ENCODE data around the gene LRCH3. TPM values are rescaled to one million over a fixed set of nuclear protein-coding genes. Genes with fewer than 3 reads are reported as not detected.

Gene LRCH3
- total RNA-seq, 6 experiments from 2014 or later, result 39.4 to 44.7 (median 41.0) TPM

- Mint-ChIP-seq H3K4me1 (ENCODE audit: low read depth) (no peaks in the 10 kb centered on the region), H3K36me3 (ENCODE audit: low read depth) (no peaks in the 10 kb centered on the region), H3K27me3 (ENCODE audit: insufficient read depth) (no peaks in the 10 kb centered on the region), H3K9me3 (no peaks in the 10 kb centered on the region), H3K27ac (no peak overlapping the region), H3K4me3 (no peak overlapping the region)
- no peak for DNase-seq
- no peak for TF ChIP-seq CTCF (IDR thresholded peaks at IDR 0.05)
Measured at GRCh38 chr3:197936819-197937384, 145.8 kb downstream of the LRCH3 start.

Other genes with a start within 250 kb of the LRCH3 start
- 1 to 10 TPM in 5 of 6 experiments, under 1 TPM in 1; 0.87 to 1.5 (median 1.2) TPM for gene BDH1, start 235.3 kb upstream of the LRCH3 start, total RNA-seq (2021; fragmentation: NEBNext Ultra II Directional; extraction: Animal tissue kit (Norgen Biotek cat#: 25700))
- gene RUBCN, start 54.4 kb upstream of the LRCH3 start, total RNA-seq (2021; fragmentation: NEBNext Ultra II Directional; extraction: Animal tissue kit (Norgen Biotek cat#: 25700)), result 10 to 100 TPM; 27.0 to 30.4 (median 29.4) TPM
- 10 to 100 TPM; 53.3 to 71.7 (median 60.9) TPM for gene FYTTD1, start 41.4 kb upstream of the LRCH3 start, total RNA-seq (2021; fragmentation: NEBNext Ultra II Directional; extraction: Animal tissue kit (Norgen Biotek cat#: 25700))
- gene RPL35A, start 158.9 kb downstream of the LRCH3 start, total RNA-seq (2021; fragmentation: NEBNext Ultra II Directional; extraction: Animal tissue kit (Norgen Biotek cat#: 25700)), result 1,000 to 10,000 TPM in 3 of 6 experiments, 100 to 1,000 TPM in 3; 832 to 1,041 (median 991) TPM
- 1 to 10 TPM; 4.8 to 8.1 (median 6.4) TPM for gene LMLN, start 169.0 kb downstream of the LRCH3 start, total RNA-seq (2021; fragmentation: NEBNext Ultra II Directional; extraction: Animal tissue kit (Norgen Biotek cat#: 25700))

Measured in HFFc6 (cell line).